H9 (cell line): ENCODE data around the gene CDH4. TPM values are rescaled to one million over a fixed set of nuclear protein-coding genes. Genes with fewer than 3 reads are reported as not detected.

Experiments
- DNase-seq: peaks from one replicate; pipeline ENCODE4 v3.0.0-alpha.2; 2017
- H2AFZ ChIP-seq: one replicate; pipeline ENCODE4 v1.6.1; 2013; ENCODE audit warnings: mild to moderate bottlenecking, low read length, control low read depth, moderate library complexity
- H2AK5ac ChIP-seq: 2 replicates; pipeline ENCODE4 v1.6.1; 2013; ENCODE audit warnings: low read length, control low read depth, mixed read lengths; ENCODE audit not compliant: insufficient read length
- H2BK120ac ChIP-seq: one replicate; pipeline ENCODE4 v1.6.1; 2013; ENCODE audit warnings: low read depth, mild to moderate bottlenecking, low read length, control low read depth, inconsistent platforms; ENCODE audit not compliant: poor library complexity, severe bottlenecking
- H2BK12ac ChIP-seq: 2 replicates; pipeline ENCODE4 v1.6.1; 2013; ENCODE audit warnings: low read length, control low read depth, mixed read lengths, low read depth; ENCODE audit not compliant: insufficient read length
- H2BK15ac ChIP-seq: 2 replicates; pipeline ENCODE4 v1.6.1; 2013; ENCODE audit warnings: low read depth, low read length, control low read depth
- H2BK20ac ChIP-seq: one replicate; pipeline ENCODE4 v1.6.1; 2013; ENCODE audit warnings: low read depth, mild to moderate bottlenecking, low read length, control low read depth, inconsistent platforms; ENCODE audit not compliant: poor library complexity, severe bottlenecking
- H2BK5ac ChIP-seq: 2 replicates; pipeline ENCODE4 v1.6.1; 2013; ENCODE audit warnings: low read length, control low read depth, mixed read lengths; ENCODE audit not compliant: insufficient read length
- H3K14ac ChIP-seq: 2 replicates; pipeline ENCODE4 v1.6.1; 2013; ENCODE audit warnings: low read length, control low read depth; ENCODE audit not compliant: insufficient read depth
- H3K18ac ChIP-seq: 2 replicates; pipeline ENCODE4 v1.6.1; 2013; ENCODE audit warnings: low read depth, mild to moderate bottlenecking, mixed read lengths, low read length, control low read depth; ENCODE audit not compliant: insufficient read length
- H3K23ac ChIP-seq: 2 replicates; pipeline ENCODE4 v1.6.1; 2013; ENCODE audit warnings: low read length, control low read depth, mixed read lengths, low read depth; ENCODE audit not compliant: insufficient read length
- H3K23me2 ChIP-seq: 2 replicates; pipeline ENCODE4 v1.6.1; 2013; ENCODE audit warnings: low read depth, mild to moderate bottlenecking, mixed read lengths, low read length, control low read depth; ENCODE audit not compliant: insufficient read length, poor library complexity, severe bottlenecking
- H3K27ac ChIP-seq: 2 replicates; pipeline ENCODE4 v1.5.1; 2013; ENCODE audit warnings: low read length, control low read depth, mixed read lengths, low read depth; ENCODE audit not compliant: insufficient read length
- H3K27me3 ChIP-seq: 2 replicates; pipeline ENCODE4 v1.6.1; 2013; ENCODE audit warnings: low read length, control low read depth, inconsistent platforms; ENCODE audit not compliant: insufficient read depth
- H3K4ac ChIP-seq: 2 replicates; pipeline ENCODE4 v1.6.1; 2013; ENCODE audit warnings: low read depth, mild to moderate bottlenecking, control low read depth, inconsistent platforms, low read length, moderate library complexity
- H3K4me1 ChIP-seq: 2 replicates; pipeline ENCODE4 v1.6.1; 2013; ENCODE audit warnings: low read length, control low read depth, inconsistent platforms; ENCODE audit not compliant: insufficient read depth
- H3K4me2 ChIP-seq: 2 replicates; pipeline ENCODE4 v1.6.1; 2013; ENCODE audit warnings: low read length, control low read depth, mixed read lengths; ENCODE audit not compliant: insufficient read length, insufficient read depth
- H3K56ac ChIP-seq: 2 replicates; pipeline ENCODE4 v1.6.1; 2013; ENCODE audit warnings: low read depth, mild to moderate bottlenecking, mixed read lengths, low read length, control low read depth; ENCODE audit not compliant: insufficient read length
- H3K79me1 ChIP-seq: 2 replicates; pipeline ENCODE4 v1.6.1; 2013; ENCODE audit warnings: low read depth, mild to moderate bottlenecking, moderate library complexity, low read length, control low read depth, inconsistent platforms; ENCODE audit not compliant: insufficient read depth, poor library complexity, severe bottlenecking
- H3K79me2 ChIP-seq: 2 replicates; pipeline ENCODE4 v1.6.1; 2013; ENCODE audit warnings: low read length, control low read depth, inconsistent platforms; ENCODE audit not compliant: insufficient read depth
- H3K9ac ChIP-seq: 2 replicates; pipeline ENCODE4 v1.6.1; 2013; ENCODE audit warnings: low read length, control low read depth, mixed read lengths; ENCODE audit not compliant: insufficient read length; ENCODE audit errors: extremely low read depth
- H3K9me3 ChIP-seq: one replicate; pipeline ENCODE4 v1.6.1; 2013; ENCODE audit warnings: low read depth, low read length, inconsistent platforms; ENCODE audit not compliant: control insufficient read depth
- H3T11ph ChIP-seq: one replicate; pipeline ENCODE4 v1.6.1; 2013; ENCODE audit warnings: mild to moderate bottlenecking, low read length, control low read depth, inconsistent platforms
- H4K20me1 ChIP-seq: one replicate; pipeline ENCODE4 v1.6.1; 2013; ENCODE audit not compliant: control insufficient read depth, insufficient read length, insufficient read depth
- H4K5ac ChIP-seq: 2 replicates; pipeline ENCODE4 v1.6.1; 2013; ENCODE audit warnings: low read depth, mild to moderate bottlenecking, mixed read lengths, low read length, control low read depth; ENCODE audit not compliant: insufficient read length
- H4K8ac ChIP-seq: replicated peaks from 2 replicates; pipeline ENCODE4 v1.6.1; 2013; ENCODE audit warnings: low read length, control low read depth, mixed read lengths, low read depth; ENCODE audit not compliant: insufficient read length
- H4K91ac ChIP-seq: 2 replicates; pipeline ENCODE4 v1.6.1; 2013; ENCODE audit warnings: low read depth, mild to moderate bottlenecking, moderate library complexity, mixed read lengths, low read length, control low read depth; ENCODE audit not compliant: insufficient read length
- H3K27ac Mint-ChIP-seq, 3 experiments: 2 replicates in 2 of 3; 3 replicates in 1 of 3; pipeline ENCODE4 v1.8.0; 2020 to 2021; ENCODE audit warnings: mixed read lengths in 3 of 3, mild to moderate bottlenecking in 1 of 3, moderate library complexity in 1 of 3
- H3K27me3 Mint-ChIP-seq: 2 replicates; pipeline ENCODE4 v1.8.0; 2021; ENCODE audit warnings: low read depth, mild to moderate bottlenecking, moderate library complexity, mixed read lengths
- H3K36me3 Mint-ChIP-seq, 3 experiments: 2 replicates in 2 of 3; 3 replicates in 1 of 3; pipeline ENCODE4 v1.8.0; 2020 to 2021; ENCODE audit warnings: low read depth in 3 of 3, mixed read lengths in 3 of 3; ENCODE audit not compliant: insufficient read depth in 1 of 3
- H3K4me1 Mint-ChIP-seq, 2 experiments: 2 replicates each; pipeline ENCODE4 v1.8.0; 2020; ENCODE audit warnings: mixed read lengths in 2 of 2
- H3K4me3 Mint-ChIP-seq, 2 experiments: 2 replicates in 1 of 2; 3 replicates in 1 of 2; pipeline ENCODE4 v1.8.0; 2020 to 2021; ENCODE audit warnings: mild to moderate bottlenecking in 2 of 2, mixed read lengths in 2 of 2, moderate library complexity in 1 of 2
- H3K9me3 Mint-ChIP-seq, 2 experiments: 2 replicates in 1 of 2; 3 replicates in 1 of 2; pipeline ENCODE4 v1.8.0; 2020; ENCODE audit warnings: mild to moderate bottlenecking in 2 of 2, mixed read lengths in 2 of 2, moderate library complexity in 1 of 2
- WGBS: extraction: QIAGEN DNeasy Blood & Tissue Kit; methylation state at CpG from one replicate; pipeline ENCODE4 v1.1.7; 2013; ENCODE audit warnings: missing lambda C conversion rate, low lambda C conversion rate, mixed read lengths; ENCODE audit not compliant: insufficient read length; ENCODE audit errors: extremely low coverage; 5-methylcytosine and 5-hydroxymethylcytosine counted together
- total RNA-seq: library from RNA; stranded (reverse); gene quantifications from 2 replicates; pipeline ENCODE4 v1.2.1, GENCODE V29; 2021
- TF ChIP-seq, protein P1 (sequence below): fragments of 200-600 bp; sonication (generic); conservative IDR thresholded peaks from 3 replicates; pipeline ENCODE4 v1.8.0; 2021; ENCODE audit warnings: antibody characterized with exemption, mild to moderate bottlenecking

CDH4 gene
- total RNA-seq, 1 experiment from 2014 or later = 3.0 TPM

- no peak overlapping the region for H4K91ac ChIP-seq
- peak overlapping the region; percentile 69; the same call in 1 of the 2 replicates for H2BK15ac ChIP-seq
- H2BK120ac ChIP-seq = no peak overlapping the region
- H3K79me1 ChIP-seq = no peaks in the 10 kb centered on the region
- H3K9ac ChIP-seq = no peak overlapping the region
- H4K20me1 ChIP-seq = no peaks in the 10 kb centered on the region
- H3T11ph ChIP-seq = no peak overlapping the region
- H3K23ac ChIP-seq = no peak overlapping the region
- no peaks in the 10 kb centered on the region for H3K9me3 ChIP-seq
- H3K79me2 ChIP-seq = no peaks in the 10 kb centered on the region
- peaks cover 23% of the 10 kb centered on the region for H3K27me3 Mint-ChIP-seq
- H3K4me3 Mint-ChIP-seq = no peak overlapping the region
- H3K4ac ChIP-seq = no peak overlapping the region
- H3K18ac ChIP-seq = no peak overlapping the region
- no peak overlapping the region for H4K8ac ChIP-seq
- H3K23me2 ChIP-seq = no peaks in the 10 kb centered on the region
- H2BK5ac ChIP-seq = no peak overlapping the region
- H3K4me1 Mint-ChIP-seq = no peaks in the 10 kb centered on the region
- H2AK5ac ChIP-seq = no peak overlapping the region
- no peak overlapping the region for H3K4me2 ChIP-seq
- no peak overlapping the region for H2AFZ ChIP-seq
- H3K56ac ChIP-seq = no peak overlapping the region
- no peak overlapping the region for H3K27ac ChIP-seq
- TF ChIP-seq, protein P1, sequence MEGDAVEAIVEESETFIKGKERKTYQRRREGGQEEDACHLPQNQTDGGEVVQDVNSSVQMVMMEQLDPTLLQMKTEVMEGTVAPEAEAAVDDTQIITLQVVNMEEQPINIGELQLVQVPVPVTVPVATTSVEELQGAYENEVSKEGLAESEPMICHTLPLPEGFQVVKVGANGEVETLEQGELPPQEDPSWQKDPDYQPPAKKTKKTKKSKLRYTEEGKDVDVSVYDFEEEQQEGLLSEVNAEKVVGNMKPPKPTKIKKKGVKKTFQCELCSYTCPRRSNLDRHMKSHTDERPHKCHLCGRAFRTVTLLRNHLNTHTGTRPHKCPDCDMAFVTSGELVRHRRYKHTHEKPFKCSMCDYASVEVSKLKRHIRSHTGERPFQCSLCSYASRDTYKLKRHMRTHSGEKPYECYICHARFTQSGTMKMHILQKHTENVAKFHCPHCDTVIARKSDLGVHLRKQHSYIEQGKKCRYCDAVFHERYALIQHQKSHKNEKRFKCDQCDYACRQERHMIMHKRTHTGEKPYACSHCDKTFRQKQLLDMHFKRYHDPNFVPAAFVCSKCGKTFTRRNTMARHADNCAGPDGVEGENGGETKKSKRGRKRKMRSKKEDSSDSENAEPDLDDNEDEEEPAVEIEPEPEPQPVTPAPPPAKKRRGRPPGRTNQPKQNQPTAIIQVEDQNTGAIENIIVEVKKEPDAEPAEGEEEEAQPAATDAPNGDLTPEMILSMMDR = no peak
- WGBS = no CpG with 5 or more reads among the region's 17 CpGs
- no peaks in the 10 kb centered on the region for H3K4me1 ChIP-seq
- peaks cover 0 to 2% (median 2%) of the 10 kb centered on the region in 3 experiments; a peak in 3 of 7 replicates for H3K36me3 Mint-ChIP-seq
- peaks cover 2 to 13% of the 10 kb centered on the region in 2 experiments for H3K9me3 Mint-ChIP-seq
- peaks cover 3% of the 10 kb centered on the region for H3K27me3 ChIP-seq
- H4K5ac ChIP-seq = no peak overlapping the region
- no peak overlapping the region for H3K27ac Mint-ChIP-seq
- no peak overlapping the region for H2BK20ac ChIP-seq
- no peak overlapping the region for H2BK12ac ChIP-seq
- H3K14ac ChIP-seq = no peak overlapping the region
- DNase-seq = no peak
These were observed 36.3 kb downstream of the CDH4 start for GRCh38 chr20:61288331-61288784.
